GF-D8 (cell line): Measurements from ENCODE around the gene ACAD11.
A peak's percentile ranks its signal among the peaks of the same experiment; 100 is the strongest.
"Not testable (repeated sequence)": the region's sequence is repeated elsewhere in the genome, so short reads cannot be mapped to it uniquely, and the experiment has no call there.

ENCODE experiments used
- DNase-seq: peaks from one replicate; lab custom pipeline; 2025; lab: John Stamatoyannopoulos, UW

ACAD11 gene

GRCh38 chr3:132605374-132605792 is 54.2 kb downstream of the ACAD11 start:
- DNase-seq, result no peak

- DNase-seq, result not testable (repeated sequence)
These were observed 59.0 kb downstream of the ACAD11 start for GRCh38 chr3:132600614-132601013.

- no peak for DNase-seq
These were observed 61.4 kb downstream of the ACAD11 start for GRCh38 chr3:132598181-132598580.

GRCh38 chr3:132597660-132598059 is 61.9 kb downstream of the ACAD11 start:
- no peak for DNase-seq

- no peak for DNase-seq
These were observed 62.7 kb downstream of the ACAD11 start, which contains the start of gene ACKR4 for GRCh38 chr3:132596816-132597433. TSS of gene ACKR4 (plus strand) at chr3:132597270. CDS start at chr3:132600398, 3,128 bp downstream.

GRCh38 chr3:132596326-132596725 is 63.3 kb downstream of the ACAD11 start:
- no peak for DNase-seq

- peak; percentile 22 for DNase-seq
These were observed 64.6 kb downstream of the ACAD11 start for GRCh38 chr3:132595014-132595413.

GRCh38 chr3:132594498-132594897 is 65.1 kb downstream of the ACAD11 start:
- DNase-seq, result no peak

GRCh38 chr3:132593947-132594323 is 65.7 kb downstream of the ACAD11 start:
- DNase-seq, result no peak

GRCh38 chr3:132593241-132593946 is 66.2 kb downstream of the ACAD11 start:
- no peak for DNase-seq

- no peak for DNase-seq
These were observed 67.4 kb downstream of the ACAD11 start for GRCh38 chr3:132592216-132592615.

- no peak for DNase-seq
These were observed 72.2 kb downstream of the ACAD11 start for GRCh38 chr3:132587401-132587800.

- DNase-seq, result no peak
These were observed 85.8 kb downstream of the ACAD11 start for GRCh38 chr3:132573797-132574211.

GRCh38 chr3:132570016-132570415 is 89.6 kb downstream of the ACAD11 start:
- no peak for DNase-seq

GRCh38 chr3:132569580-132569979 is 90.0 kb downstream of the ACAD11 start:
- no peak for DNase-seq

GRCh38 chr3:132569153-132569552 is 90.5 kb downstream of the ACAD11 start:
- DNase-seq, result no peak

- DNase-seq, result no peak
These were observed 91.2 kb downstream of the ACAD11 start for GRCh38 chr3:132568422-132568821.

- no peak for DNase-seq
These were observed 95.5 kb downstream of the ACAD11 start for GRCh38 chr3:132564070-132564465.

- no peak for DNase-seq
These were observed 96.1 kb downstream of the ACAD11 start for GRCh38 chr3:132563420-132564069.

- no peak for DNase-seq
These were observed 98.6 kb downstream of the ACAD11 start for GRCh38 chr3:132561003-132561402.

- no peak for DNase-seq
These were observed 103.0 kb downstream of the ACAD11 start for GRCh38 chr3:132556508-132557159.

GRCh38 chr3:132556036-132556386 is 103.6 kb downstream of the ACAD11 start:
- not testable (repeated sequence) for DNase-seq
